ENCODE measurements around the gene C2orf69.

GRCh38 chr2:199946196-199946595 is 35.1 kb downstream of the C2orf69 start:
- TF ChIP-seq, protein P1, sequence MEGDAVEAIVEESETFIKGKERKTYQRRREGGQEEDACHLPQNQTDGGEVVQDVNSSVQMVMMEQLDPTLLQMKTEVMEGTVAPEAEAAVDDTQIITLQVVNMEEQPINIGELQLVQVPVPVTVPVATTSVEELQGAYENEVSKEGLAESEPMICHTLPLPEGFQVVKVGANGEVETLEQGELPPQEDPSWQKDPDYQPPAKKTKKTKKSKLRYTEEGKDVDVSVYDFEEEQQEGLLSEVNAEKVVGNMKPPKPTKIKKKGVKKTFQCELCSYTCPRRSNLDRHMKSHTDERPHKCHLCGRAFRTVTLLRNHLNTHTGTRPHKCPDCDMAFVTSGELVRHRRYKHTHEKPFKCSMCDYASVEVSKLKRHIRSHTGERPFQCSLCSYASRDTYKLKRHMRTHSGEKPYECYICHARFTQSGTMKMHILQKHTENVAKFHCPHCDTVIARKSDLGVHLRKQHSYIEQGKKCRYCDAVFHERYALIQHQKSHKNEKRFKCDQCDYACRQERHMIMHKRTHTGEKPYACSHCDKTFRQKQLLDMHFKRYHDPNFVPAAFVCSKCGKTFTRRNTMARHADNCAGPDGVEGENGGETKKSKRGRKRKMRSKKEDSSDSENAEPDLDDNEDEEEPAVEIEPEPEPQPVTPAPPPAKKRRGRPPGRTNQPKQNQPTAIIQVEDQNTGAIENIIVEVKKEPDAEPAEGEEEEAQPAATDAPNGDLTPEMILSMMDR (IDR thresholded peaks at IDR 0.05 in 2 of 3, conservative IDR thresholded peaks at IDR 0.05 in 1 of 3; ENCODE audit: borderline replicate concordance in 1 of 3, insufficient read depth in 1 of 3, low read depth in 2 of 3, low read length in 2 of 3) = no peak
- TF ChIP-seq JUND (IDR thresholded peaks at IDR 0.05) = no peak
- TF ChIP-seq POLR2A (IDR thresholded peaks at IDR 0.05; ENCODE audit: borderline replicate concordance, extremely low read depth, insufficient read depth, insufficient read length) = no peak
- TF ChIP-seq, protein P2, sequence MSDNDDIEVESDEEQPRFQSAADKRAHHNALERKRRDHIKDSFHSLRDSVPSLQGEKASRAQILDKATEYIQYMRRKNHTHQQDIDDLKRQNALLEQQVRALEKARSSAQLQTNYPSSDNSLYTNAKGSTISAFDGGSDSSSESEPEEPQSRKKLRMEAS (IDR thresholded peaks at IDR 0.05) = no peak
- no peak for TF ChIP-seq EGR1 (IDR thresholded peaks at IDR 0.05; ENCODE audit: low read depth)

Data from HCT116 (cell line).